ENCODE results near the gene CCDC92B.

Gene CCDC92B

GRCh38 chr17:2777242-2777867, 27.9 kb upstream of the CCDC92B start:
- no peak for DNase-seq

DNA sequence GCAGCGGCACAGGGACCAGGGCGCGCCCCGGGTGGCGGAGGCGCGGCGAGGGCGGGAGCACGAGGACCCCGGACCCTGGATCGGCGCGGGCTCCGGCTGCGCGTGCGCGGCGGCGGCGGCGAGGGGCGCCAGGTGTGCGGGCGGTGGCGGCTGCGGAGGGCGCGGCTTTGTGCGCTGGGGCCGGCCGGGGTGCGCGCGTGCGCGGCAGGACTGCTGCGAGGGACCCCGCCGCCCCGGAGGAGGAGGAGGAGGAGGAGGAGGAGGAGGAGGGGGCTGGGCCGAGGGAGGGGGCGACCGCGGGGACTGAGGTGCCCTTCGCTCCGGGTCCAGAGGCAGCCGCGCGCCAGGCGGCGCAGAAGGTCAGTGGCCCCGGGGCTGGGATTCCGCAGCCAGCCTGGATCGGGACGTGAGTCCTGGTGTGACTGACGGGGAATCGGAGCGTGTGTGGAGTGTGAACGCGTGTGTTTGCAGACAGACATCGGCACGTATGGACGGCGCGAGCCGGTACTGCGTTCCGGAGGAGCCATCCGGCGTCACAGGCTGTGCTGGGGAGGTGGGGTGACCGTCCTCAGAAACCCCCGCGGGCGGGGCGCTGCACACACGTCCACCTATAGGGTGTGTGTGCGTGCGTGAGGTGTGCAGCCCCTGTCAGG, 27.3 kb upstream of the CCDC92B start:
- DNase-seq, result no peak

DNA sequence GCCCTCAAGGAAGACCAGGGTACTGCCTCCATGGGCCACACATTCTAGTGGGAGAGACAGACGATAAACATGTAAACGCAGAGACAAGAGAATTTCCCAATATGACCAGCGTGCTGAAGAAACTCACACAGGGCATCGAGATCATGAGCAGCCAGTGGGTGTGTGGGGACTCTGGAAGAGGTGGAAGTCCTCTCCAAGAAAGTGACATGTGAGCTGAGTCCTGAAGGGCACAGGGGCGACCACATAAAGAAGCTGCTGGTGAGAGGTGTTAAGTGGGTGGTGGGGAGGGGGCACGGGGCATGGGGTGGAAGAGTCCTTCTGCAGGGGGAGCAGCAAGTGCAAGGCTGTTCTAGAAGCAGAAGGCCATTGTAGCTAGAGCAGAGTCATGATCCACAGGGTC, 25.8 kb upstream of the CCDC92B start:
- no peak for DNase-seq

DNA sequence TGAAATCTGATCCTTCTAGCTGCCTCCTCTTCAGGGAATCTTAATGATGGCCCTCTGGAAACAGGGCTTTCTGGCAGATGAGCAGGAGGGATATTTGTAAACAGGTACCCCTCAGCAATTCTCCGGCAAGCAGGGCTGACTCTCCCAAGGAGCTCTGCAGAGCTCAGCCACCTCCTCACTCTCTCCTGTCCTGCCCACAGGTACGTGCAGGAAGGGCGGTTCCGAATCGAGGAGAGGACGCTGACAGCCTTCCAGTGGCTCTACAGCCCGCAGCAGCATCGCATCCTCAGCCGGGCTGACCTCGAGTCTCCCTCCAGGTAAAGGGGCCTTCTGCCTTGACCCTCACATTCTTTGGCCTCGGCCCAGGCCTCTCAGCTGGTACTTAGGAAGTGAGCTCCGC, 20.7 kb upstream of the CCDC92B start:
- no peak for DNase-seq

- DNase-seq, result no peak
Observed at GRCh38 chr17:2758870-2759269, 9.4 kb upstream of the CCDC92B start.

DNA sequence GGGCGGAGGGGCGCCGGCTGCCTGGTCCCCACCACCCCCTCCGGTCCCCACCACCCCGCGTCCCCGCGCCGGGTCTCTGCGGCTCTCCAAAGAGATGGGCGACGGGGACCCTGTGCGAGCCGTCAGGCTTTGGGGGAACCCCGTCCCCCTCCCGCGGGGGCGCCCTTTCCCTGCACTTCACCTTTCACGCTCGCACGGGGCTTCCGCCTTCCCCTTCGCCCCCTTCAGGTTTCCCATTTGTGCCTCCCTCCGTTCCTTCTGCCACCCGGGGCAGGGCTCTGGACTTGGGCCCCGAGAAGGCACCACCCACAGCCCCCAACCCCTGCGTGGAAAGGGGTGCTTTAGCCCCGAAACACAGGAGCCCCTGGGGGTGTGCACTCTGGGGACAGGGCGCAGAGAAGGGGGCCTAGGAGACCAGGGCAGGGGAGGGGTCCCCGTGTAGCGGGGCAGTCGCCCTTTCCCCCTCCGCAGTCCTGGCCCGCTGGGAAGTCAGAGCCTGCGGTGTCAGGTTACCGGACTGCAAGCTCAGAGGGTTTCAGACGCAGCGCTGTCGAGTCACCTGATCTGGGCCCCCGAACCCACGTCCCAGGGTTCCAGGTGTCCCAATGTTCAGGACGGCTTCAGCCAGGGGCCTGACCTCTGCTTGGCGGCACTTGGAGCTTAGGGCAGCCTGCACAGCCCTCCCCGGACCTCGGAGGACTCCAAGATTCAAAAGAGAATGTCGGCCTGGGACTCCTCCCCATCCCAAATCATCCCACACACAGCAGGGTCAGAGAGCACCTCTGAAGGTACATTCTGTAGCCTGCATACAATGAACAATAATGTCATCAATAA, 6.7 kb upstream of the CCDC92B start:
- no peak for DNase-seq

GRCh38 chr17:2751491-2751890, 2.0 kb upstream of the CCDC92B start:
- no peak for DNase-seq

- DNase-seq, result no peak
Observed at GRCh38 chr17:2750721-2751120, 1.3 kb upstream of the CCDC92B start.

GRCh38 chr17:2749784-2750181, 331 bp upstream of the CCDC92B start:
- peak; percentile 89 for DNase-seq

DNA sequence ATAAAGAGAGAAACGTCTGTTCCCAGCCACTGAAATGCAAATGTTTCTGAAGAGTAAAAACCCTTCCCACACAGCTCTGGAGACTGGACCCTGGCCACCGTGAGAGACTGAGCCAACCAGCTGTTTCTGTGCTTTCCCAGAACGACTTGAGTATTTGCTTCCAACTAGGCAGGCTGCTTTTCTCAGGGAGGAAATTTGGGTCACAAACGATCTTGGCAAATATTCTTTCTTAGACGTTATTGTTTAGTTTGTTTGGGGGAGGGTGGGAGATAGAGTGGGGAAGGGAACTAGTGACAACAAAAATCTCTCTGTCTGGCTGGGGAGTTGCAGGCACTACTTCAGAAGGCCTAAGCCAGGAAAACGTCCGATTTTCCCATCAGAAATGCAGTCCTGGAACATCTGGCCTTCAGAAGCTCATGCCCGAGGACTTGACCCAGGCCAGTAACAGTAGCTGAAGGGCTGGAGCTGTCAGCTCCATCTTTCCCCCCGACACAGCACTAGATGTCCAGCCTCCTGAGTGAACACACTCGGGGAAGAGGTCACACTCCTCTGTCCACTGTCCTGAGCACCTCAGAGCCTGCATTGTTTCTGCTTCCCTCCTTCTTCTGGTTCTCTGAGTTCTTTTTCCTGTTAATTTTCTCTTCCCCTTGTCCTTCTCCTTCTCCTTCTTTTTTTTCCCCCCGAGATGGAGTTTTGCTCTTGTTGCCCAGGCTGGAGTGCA, 4.0 kb downstream of the CCDC92B start:
- no peak for DNase-seq

GRCh38 chr17:2737693-2738092, 11.8 kb downstream of the CCDC92B start:
- DNase-seq, result no peak

DNA sequence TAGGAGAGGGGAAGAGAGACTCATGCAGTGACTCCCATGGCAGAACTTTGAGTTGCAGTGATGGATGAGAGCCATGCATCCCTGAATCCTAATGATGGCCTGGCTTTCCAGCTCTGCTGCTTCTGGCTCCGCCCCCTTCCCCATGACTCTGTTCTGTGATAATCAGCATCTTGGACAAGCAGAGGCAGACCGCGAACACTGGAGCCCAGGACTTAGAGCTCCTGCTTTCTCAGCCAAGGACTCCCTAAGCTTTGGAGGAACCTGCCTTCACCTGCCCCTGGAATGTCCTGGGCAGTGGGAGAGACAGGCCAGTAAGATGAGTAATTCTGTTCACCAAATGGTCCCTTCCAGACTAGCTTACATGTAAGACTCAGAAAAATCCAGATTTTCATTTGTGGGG, 12.5 kb downstream of the CCDC92B start:
- DNase-seq, result no peak

DNA sequence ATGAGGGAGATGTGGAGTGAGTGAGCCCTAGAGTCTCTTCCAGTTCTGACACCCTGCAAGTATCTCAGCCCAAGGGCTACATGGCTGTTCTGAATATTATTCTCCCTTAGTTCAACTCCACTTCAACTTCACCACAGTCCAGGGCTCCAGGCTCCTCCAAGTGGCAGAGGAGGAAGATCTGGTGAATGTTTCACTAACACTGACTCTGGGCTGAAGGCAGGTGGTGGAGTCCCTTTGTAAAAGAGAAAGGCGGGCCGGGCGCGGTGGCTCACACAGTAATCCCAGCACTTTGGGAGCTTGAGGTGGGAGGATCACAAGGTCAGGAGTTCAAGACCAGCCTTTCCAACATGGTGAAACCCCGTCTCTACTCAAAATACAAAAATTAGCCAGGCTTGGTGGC, 13.6 kb downstream of the CCDC92B start:
- DNase-seq, result no peak

- DNase-seq, result no peak
Observed at GRCh38 chr17:2734939-2735338, 14.5 kb downstream of the CCDC92B start.

DNA sequence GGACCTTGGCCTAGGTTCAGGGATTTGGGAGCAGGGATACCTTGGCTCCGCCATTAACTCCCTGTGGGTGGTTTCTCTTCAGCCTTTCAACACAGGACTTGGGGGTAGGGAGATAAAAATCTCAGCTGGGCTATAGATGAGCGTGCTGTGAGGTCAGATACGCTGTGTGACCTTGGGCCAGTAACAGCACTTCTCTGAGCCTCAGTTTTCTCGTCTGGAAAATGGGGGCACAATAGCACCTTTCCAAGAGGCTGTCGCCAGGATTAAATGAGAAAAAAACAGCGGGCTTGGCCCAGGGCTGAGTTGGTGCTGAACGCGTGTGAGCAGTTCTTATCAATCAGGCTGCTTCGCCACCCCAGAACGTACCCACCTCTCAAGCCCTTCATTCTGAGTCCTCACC, 17.6 kb downstream of the CCDC92B start:
- DNase-seq, result no peak

- DNase-seq, result no peak
Observed at GRCh38 chr17:2730764-2731353, 18.6 kb downstream of the CCDC92B start.

GRCh38 chr17:2724784-2725164, 24.7 kb downstream of the CCDC92B start:
- DNase-seq, result peak; percentile 76

DNA sequence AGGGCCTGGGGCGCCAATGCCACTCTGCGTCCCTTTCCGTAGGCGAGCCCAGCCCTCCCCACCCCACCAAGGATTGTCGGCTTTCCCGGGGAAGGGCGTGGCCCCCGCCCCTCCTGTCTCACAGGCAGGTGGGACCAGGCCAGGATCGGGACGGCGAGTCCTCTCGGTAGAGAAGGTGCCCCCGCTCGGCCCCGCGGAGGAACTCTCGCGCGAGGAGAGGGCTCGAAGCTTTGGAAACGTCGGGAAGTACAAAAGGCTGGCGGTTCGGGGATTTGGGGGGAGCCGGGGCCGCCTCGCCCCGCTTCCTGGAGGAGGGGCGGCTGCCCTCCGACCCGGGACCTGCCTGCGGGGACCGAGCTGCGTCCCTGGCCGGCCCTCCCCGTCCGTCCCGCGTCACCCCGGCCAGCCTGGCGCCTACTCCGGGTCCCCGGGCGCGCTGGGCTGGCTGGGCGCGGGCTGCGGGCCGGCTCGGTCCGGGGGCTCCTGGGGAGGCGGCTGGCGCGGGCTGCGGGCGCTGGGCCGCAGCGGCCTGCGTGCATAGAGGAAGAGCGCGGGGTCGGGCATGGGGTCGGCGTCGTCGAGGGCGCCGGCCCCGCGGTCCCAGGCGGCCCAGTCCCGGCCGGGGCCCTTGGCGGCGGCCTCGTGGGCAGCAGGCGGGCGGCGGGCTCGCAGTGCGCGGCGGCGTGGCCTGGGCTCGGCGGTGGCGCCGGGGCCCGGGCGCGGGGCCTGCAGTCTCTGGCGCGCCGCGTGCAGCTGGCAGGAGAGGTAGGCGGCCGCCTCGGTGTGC, 25.3 kb downstream of the CCDC92B start:
- DNase-seq, result peak; percentile 30

GRCh38 chr17:2723505-2723996, 25.9 kb downstream of the CCDC92B start:
- DNase-seq, result no peak

GRCh38 chr17:2722611-2723010, 26.8 kb downstream of the CCDC92B start:
- DNase-seq, result no peak

DNA sequence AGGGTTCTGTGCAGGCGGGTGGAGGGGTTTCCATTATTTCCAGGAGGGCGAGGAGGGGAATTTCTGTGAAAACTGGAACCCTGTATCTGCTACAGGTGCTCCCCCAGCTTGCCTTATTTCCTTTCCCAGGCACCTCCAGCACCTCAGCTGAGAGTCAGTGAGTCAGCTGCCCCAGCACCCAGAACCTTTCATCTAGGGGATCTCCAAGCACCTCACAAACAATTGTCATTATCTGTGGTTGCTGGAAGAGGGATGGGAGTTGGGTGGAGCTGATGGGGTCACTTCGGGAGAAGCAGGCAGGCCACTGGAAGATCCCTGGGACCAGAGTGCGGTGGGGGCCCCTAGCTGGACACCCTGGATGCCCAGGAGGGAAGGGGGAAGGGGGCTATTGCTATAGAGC, 27.8 kb downstream of the CCDC92B start:
- no peak for DNase-seq

- DNase-seq, result no peak
Observed at GRCh38 chr17:2719861-2720260, 29.6 kb downstream of the CCDC92B start.
